ENCODE results near the gene TTLL11.

GRCh38 chr9:121874524-121874923 lies 218.6 kb downstream of the TTLL11 start:
- no peak for TF ChIP-seq CTCF (conservative IDR thresholded peaks at IDR 0.05; ENCODE audit: low read length)
- TF ChIP-seq EZH2phosphoT487 (IDR thresholded peaks at IDR 0.05; ENCODE audit: borderline replicate concordance), result no peak

Measured in Loucy (cell line).